Heart left ventricle (tissue), 16 donors: ENCODE data around the gene TJP2. TPM values are rescaled to one million over a fixed set of nuclear protein-coding genes. Genes with fewer than 3 reads are reported as not detected.

ENCODE experiments used
- ATAC-seq, 4 donors: fragments of 200-7000 bp; cut with Tn5 transposase; one replicate each; pipeline ENCODE4 v1.9.1; 2020 to 2022; ENCODE audit warnings: moderate library complexity in 4 of 4, mild to moderate bottlenecking in 3 of 4, moderate number of reproducible peaks in 1 of 4
- DNase-seq, 5 donors: peaks; one replicate each; pipeline ENCODE4 v3.0.0-alpha.2; 2020
- H3K27ac ChIP-seq, 12 donors: fragments of 200-600 bp; sonication (generic) in 4 of 12; one replicate each; pipeline versions ENCODE4 v1.5.0 to v1.8.0; 2016 to 2022; ENCODE audit warnings: mild to moderate bottlenecking in 2 of 12
- H3K27me3 ChIP-seq, 9 donors: fragments of 200-600 bp; sonication (generic) in 2 of 9; one replicate each; pipeline versions ENCODE4 v1.5.1 to v1.8.0; 2016 to 2022; ENCODE audit warnings: mild to moderate bottlenecking in 3 of 9
- H3K36me3 ChIP-seq, 9 donors: fragments of 200-600 bp; sonication (generic) in 2 of 9; one replicate each; pipeline versions ENCODE4 v1.5.0 to v1.8.0; 2018 to 2022; ENCODE audit warnings: mild to moderate bottlenecking in 2 of 9
- H3K4me1 ChIP-seq, 12 donors: fragments of 200-600 bp; sonication (generic) in 4 of 12; one replicate each; pipeline versions ENCODE4 v1.5.0 to v1.8.0; 2016 to 2022; ENCODE audit warnings: mild to moderate bottlenecking in 3 of 12
- H3K4me3 ChIP-seq, 12 donors: fragments of 200-600 bp; sonication (generic) in 4 of 12; one replicate each; pipeline versions ENCODE4 v1.5.0 to v1.8.0; 2017 to 2022; ENCODE audit warnings: mild to moderate bottlenecking in 9 of 12, moderate library complexity in 4 of 12
- H3K9me3 ChIP-seq, 12 donors: fragments of 200-600 bp; sonication (generic) in 4 of 12; one replicate each; pipeline versions ENCODE4 v1.5.0 to v1.8.0; 2016 to 2022; ENCODE audit warnings: mild to moderate bottlenecking in 1 of 12
- POLR2A ChIP-seq, 2 donors: fragments of 450-650 bp; IDR thresholded peaks; one replicate each; pipeline ENCODE4 v1.6.1; 2017; ENCODE audit warnings: antibody characterized with exemption in 2 of 2, mild to moderate bottlenecking in 2 of 2, moderate library complexity in 2 of 2
- WGBS, 4 donors: extraction: QIAGEN DNeasy Blood & Tissue Kit in 2 of 4; methylation state at CpG; one replicate each; pipeline versions ENCODE4 v1.1.5 to v1.1.7; 2013 to 2018; 5-methylcytosine and 5-hydroxymethylcytosine counted together
- intact Hi-C, 10 donors: fragments of 100-400 bp; cut with DNase I; formaldehyde crosslinking; loops; one replicate each; pipeline versions ENCODE4 v1.11.1 to v1.14.2; 2022
- polyA plus RNA-seq, 2 donors: library from polyadenylated mRNA; stranded (reverse); fragments of 200-250 nt; gene quantifications; one replicate each; pipeline ENCODE4 v1.2.3, GENCODE V29; 2013
- total RNA-seq, 9 donors: library from RNA; depleted of rRNA in 2 of 9; stranded (reverse); fragments of >200 nt in 2 of 9; fragmentation: NEBNext Ultra II Directional in 3 of 9; extraction: Animal tissue kit (Norgen Biotek cat#: 25700) in 3 of 9; gene quantifications; one replicate each; pipeline versions ENCODE4 v1.1.0 to v1.2.4, GENCODE V29; 2016 to 2023
- TF ChIP-seq, protein P1 (sequence below), 12 donors: fragments of 200-600 bp; sonication (generic) in 4 of 12; IDR thresholded peaks; one replicate each; pipeline versions ENCODE4 v1.5.0 to v1.8.0; 2018 to 2022; ENCODE audit warnings: antibody characterized with exemption in 12 of 12, mild to moderate bottlenecking in 5 of 12
- donor health status: ischemic (EF 13 %, LVEDD 7.1; RV severe dilation, severe dysfunction).
- donor health status: healthy with polysubstance abuse.
- donor health status: DM: no; HTN: yes; CAD: no.
- donor health status: DM: no; HTN: no; CAD: no.
- donor health status: ischemic (EF 25% LVEDD 6.9; RV normal size, moderate dysfunction).
- donor health status: ischemic (EF 25% LVEDD 5.7; RV mildly dilated, moderate dysfunction).
- donor health status: healthy.
- donor health status: DM: yes; HTN: yes; CAD: no.
- donor health status: ischemic (EF 35%, LVEDD 5.7; RV mildly dilated, moderate dysfunction).
- donor health status: nonischemic (EF 11% LVEDD 7.7; RV severe dilation, severe dysfunction).
- donor health status: DM: yes; HTN: yes; CAD: no.
- donor health status: PGD.
- donor health status: ischemic (EF 29% LVEDD 5.4; RV normal size, mild dysfunction).
- donor health status: nonischemic (EF 23%, LVEDD 6.1; RV moderate dilation, normal function).

The TJP2 gene
- total and polyA plus RNA-seq, 11 donors = 29.1 to 139 (median 87.5) TPM

DNA sequence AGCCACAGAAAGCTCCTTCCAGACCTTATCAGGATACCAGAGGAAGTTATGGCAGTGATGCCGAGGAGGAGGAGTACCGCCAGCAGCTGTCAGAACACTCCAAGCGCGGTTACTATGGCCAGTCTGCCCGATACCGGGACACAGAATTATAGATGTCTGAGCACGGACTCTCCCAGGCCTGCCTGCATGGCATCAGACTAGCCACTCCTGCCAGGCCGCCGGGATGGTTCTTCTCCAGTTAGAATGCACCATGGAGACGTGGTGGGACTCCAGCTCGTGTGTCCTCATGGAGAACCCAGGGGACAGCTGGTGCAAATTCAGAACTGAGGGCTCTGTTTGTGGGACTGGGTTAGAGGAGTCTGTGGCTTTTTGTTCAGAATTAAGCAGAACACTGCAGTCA, 80.1 kb downstream of the TJP2 start:
- Histone ChIP-seq H3K27ac (no peak overlapping the region), H3K9me3 (no peaks in the 10 kb centered on the region), H3K36me3 (peaks cover 0 to 77% (median 55%) of the 10 kb centered on the region in 9 donors), H3K27me3 (no peaks in the 10 kb centered on the region), H3K4me3 (no peak overlapping the region), H3K4me1 (peaks cover 0 to 16% (median 6%) of the 10 kb centered on the region in 12 donors)
- DNase-seq (no peak), ATAC-seq (peak in 2 of 4 donors; percentile 12 to 13)
- TF ChIP-seq, protein P1, sequence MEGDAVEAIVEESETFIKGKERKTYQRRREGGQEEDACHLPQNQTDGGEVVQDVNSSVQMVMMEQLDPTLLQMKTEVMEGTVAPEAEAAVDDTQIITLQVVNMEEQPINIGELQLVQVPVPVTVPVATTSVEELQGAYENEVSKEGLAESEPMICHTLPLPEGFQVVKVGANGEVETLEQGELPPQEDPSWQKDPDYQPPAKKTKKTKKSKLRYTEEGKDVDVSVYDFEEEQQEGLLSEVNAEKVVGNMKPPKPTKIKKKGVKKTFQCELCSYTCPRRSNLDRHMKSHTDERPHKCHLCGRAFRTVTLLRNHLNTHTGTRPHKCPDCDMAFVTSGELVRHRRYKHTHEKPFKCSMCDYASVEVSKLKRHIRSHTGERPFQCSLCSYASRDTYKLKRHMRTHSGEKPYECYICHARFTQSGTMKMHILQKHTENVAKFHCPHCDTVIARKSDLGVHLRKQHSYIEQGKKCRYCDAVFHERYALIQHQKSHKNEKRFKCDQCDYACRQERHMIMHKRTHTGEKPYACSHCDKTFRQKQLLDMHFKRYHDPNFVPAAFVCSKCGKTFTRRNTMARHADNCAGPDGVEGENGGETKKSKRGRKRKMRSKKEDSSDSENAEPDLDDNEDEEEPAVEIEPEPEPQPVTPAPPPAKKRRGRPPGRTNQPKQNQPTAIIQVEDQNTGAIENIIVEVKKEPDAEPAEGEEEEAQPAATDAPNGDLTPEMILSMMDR (IDR thresholded peaks at IDR 0.05) = no peak
- no peak for TF ChIP-seq POLR2A (IDR thresholded peaks at IDR 0.05)
- 88 to 96% (median 92%) methylated on average over 11 of the region's 11 CpGs for WGBS, 4 donors
- intact Hi-C loops = loop anchor here in 2 of 10 donors (10.0 kb wide), 2 partner anchors 71 to 199 kb away; partner anchors contain the start of gene ENTREP1 (in 1 of the 2)

DNA sequence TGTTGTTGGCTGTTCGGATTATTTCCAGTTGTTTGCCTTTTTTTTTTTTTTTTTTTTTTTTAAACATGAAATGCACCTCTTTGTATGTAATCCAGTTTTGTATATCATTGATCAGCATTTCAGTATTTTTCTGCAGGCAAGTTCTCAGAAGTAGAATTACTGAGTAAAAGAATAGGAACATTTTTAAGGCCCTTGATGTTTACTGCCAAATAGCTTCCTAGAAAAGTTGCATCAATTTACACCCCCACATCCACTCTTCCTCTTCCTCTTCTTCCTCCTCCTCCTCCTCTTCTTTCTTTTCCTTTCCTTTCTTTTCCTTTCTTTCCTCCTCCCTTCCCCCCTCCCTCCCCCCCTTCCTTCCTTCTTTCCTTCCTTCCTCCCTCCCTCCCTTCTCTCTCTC, 81.5 kb downstream of the TJP2 start:
- ATAC-seq (no peak), DNase-seq (no peak)
- H3K4me1 ChIP-seq = peaks cover 0 to 14% (median 6%) of the 10 kb centered on the region in 12 donors
- TF ChIP-seq POLR2A (IDR thresholded peaks at IDR 0.05) = no peak
- TF ChIP-seq, protein P1 (IDR thresholded peaks at IDR 0.05) = no peak
- WGBS, 4 donors = 97 to 100% (median 99%) methylated on average over 1 of the region's 1 CpG
- no peak overlapping the region for H3K4me3 ChIP-seq
- H3K9me3 ChIP-seq = no peaks in the 10 kb centered on the region
- H3K36me3 ChIP-seq = peaks cover 0 to 64% (median 43%) of the 10 kb centered on the region in 9 donors
- intact Hi-C loops = loop anchor here in 2 of 10 donors (10.0 kb wide), 2 partner anchors 69 to 201 kb away; partner anchors contain the start of gene ENTREP1 (in 1 of the 2)
- H3K27me3 ChIP-seq = no peaks in the 10 kb centered on the region
- H3K27ac ChIP-seq = no peak overlapping the region

DNA sequence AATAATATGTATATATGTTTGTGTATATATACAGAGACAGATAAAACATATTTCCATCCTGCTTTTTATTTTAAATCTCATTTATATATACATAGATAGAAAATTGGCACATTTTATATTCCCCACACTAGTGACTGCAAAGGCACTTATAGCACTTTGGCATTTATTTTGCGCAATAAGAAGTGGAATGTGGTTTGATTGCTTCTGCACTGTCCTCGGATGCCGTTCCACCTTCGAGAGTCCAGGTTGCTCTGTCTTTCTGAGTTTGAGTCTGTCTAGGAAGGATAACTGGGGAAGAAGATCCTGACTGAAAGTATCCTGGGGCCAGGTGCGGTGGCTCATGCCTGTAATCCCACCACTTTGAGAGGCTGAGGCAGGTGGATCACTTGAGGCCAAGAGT, 84.5 kb downstream of the TJP2 start:
- H3K4me3 ChIP-seq = no peak overlapping the region
- no peaks in the 10 kb centered on the region for H3K27me3 ChIP-seq
- 77 to 97% (median 90%) methylated on average over 5 of the region's 5 CpGs for WGBS, 4 donors
- H3K9me3 ChIP-seq = no peaks in the 10 kb centered on the region
- H3K36me3 ChIP-seq = peaks cover 0 to 36% (median 20%) of the 10 kb centered on the region in 9 donors
- peaks cover 0 to 4% (median 0%) of the 10 kb centered on the region in 12 donors for H3K4me1 ChIP-seq
- intact Hi-C loops = loop anchor here in 2 of 10 donors (10.0 kb wide), 2 partner anchors 66 to 204 kb away; partner anchors contain the start of gene ENTREP1 (in 1 of the 2)
- DNase-seq (no peak), ATAC-seq (no peak)
- H3K27ac ChIP-seq = no peak overlapping the region
- no peak for TF ChIP-seq POLR2A (IDR thresholded peaks at IDR 0.05)
- TF ChIP-seq, protein P1 (IDR thresholded peaks at IDR 0.05) = no peak

DNA sequence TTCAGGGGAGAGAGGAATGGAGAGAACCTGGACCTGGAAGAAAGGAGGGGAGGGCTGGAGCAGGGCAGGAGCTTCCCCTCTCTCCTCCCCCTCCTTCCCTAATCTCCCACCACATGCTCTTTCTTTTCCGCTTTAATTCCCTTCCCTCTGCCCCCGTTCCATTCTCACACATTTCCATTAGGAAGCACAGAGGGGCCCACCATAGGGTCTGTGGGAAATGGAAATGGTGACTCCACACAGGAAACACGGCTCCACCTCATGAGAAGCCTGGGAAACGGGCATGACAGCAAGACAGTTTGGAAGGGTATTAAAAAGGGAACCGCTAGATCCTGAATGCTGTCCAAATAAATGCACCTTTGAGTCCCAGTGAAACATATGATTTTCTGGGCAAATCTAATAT, 86.1 kb downstream of the TJP2 start:
- Histone ChIP-seq H3K4me3 (no peak overlapping the region), H3K27me3 (no peaks in the 10 kb centered on the region), H3K4me1 (peaks cover 0 to 6% (median 0%) of the 10 kb centered on the region in 12 donors), H3K27ac (no peak overlapping the region), H3K36me3 (peaks cover 0 to 23% (median 7%) of the 10 kb centered on the region in 9 donors), H3K9me3 (no peaks in the 10 kb centered on the region)
- ATAC-seq (no peak), DNase-seq (no peak)
- 69 to 73% (median 71%) methylated on average over 4 to 5 of the region's 5 CpGs for WGBS, 4 donors
- intact Hi-C loops = loop anchor here in 1 of 10 donors (5.0 kb wide), 1 partner anchor 67 kb away; the partner anchor contains the start of gene ENTREP1
- TF ChIP-seq, protein P1 (IDR thresholded peaks at IDR 0.05) = no peak
- no peak for TF ChIP-seq POLR2A (IDR thresholded peaks at IDR 0.05)
